ENCODE measurements around the gene GSTCD.

Gene GSTCD

DNA sequence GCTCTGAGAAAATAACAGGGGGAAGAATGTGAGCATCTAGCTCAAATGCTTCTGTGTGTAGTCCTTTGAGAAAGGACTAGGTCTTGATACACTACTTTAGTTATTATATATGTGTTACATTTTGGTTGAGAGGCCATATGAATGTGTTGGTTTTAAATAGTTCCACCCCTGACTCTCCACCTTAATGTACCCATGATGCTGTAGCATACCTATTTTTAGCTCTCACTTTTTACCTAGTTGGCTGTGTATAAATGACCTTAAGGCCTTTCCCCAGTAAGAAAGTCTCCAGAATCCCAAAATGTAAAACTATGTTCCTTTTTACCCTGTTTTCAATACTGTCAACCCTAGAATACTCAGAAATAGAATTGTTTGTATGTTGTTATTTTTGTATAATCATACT, 166.6 kb downstream of the GSTCD start:
- DNase-seq (ENCODE audit: low read depth in 4 of 4, low spot score in 1 of 4), result no peak

- no peak for DNase-seq (ENCODE audit: low read depth in 4 of 4, low spot score in 1 of 4)
These were observed 170.1 kb downstream of the GSTCD start for GRCh38 chr4:105878668-105879067.

DNA sequence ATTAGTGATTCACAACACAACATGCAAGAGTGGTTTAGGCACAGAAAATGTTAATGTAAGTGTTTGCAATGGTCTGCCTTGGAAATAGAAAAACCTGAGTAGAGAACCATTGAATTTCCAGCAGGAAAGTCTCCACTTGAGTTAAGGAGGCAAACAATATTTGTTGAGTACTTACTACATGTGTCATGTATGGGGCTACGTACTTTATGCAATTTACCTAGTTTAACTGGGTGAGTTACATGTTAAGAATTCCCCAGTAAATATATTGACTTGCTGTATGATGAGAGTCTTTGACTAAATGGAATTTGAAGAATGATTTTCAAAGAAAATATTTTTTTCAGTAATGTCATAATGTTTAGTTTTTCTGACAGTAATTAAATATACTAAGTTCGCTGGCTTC, 178.9 kb downstream of the GSTCD start:
- no peak for DNase-seq (ENCODE audit: low read depth in 4 of 4, low spot score in 1 of 4)

DNA sequence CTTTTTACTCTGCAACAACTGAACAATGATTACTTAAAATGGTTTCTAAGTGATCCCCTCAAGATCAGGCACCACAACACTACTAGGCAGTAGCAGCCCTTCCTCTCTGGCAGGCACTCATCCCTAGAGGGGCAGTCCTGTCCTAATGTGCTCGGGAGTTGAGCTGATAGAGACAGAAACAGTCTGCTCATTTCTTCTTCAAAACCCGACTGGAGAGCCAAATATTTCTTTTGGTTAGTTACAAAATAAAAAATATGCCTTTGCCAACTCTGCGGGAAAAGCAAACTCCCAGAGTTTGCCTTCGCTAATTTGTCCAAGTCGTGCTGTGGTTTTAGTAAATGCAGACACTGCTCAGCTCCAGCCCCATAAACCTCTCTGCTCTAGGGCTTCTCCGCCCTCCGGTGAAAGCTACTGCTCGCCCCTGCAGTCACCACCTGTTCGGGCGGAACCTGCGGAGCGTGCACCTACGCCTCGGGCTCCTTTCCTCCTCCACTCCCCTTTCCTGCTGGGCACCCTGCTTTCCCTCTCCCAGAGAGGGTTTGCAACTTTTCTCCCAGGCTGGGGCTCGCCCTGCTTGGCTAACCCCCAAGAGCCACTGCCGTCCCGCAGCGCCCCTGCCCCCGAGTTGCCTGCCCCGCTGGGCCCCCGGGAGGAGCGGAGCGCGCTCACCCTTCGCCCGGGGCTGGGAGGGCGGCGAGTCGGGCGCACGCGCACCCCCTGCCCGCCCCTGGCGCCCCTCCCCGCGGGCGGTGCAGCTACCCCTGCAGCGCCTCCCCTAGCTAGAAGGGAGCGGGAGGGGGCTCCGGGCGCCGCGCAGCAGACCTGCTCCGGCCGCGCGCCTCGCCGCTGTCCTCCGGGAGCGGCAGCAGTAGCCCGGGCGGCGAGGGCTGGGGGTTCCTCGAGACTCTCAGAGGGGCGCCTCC, 186.3 kb downstream of the GSTCD start, which contains the start of gene NPNT:
Gene NPNT, plus strand, starts transcription at position 812 of the 923 bp plus-strand sequence. CDS start 182 bp downstream, outside the sequence.
- no peak for DNase-seq (ENCODE audit: low read depth in 4 of 4, low spot score in 1 of 4)

- no peak for DNase-seq (ENCODE audit: low read depth in 4 of 4, low spot score in 1 of 4)
These were observed 187.2 kb downstream of the GSTCD start for GRCh38 chr4:105895583-105896460.

- no peak for DNase-seq (ENCODE audit: low read depth in 4 of 4, low spot score in 1 of 4)
These were observed 187.9 kb downstream of the GSTCD start for GRCh38 chr4:105896461-105896942.

All from stimulated activated CD4-positive, alpha-beta T cell treated with anti-CD3 and anti-CD28 coated beads, Interleukin-1b, Interleukin-23, amount 100 ng/mL, for 24 hours (primary cell).